CD4-positive, CD25-positive, alpha-beta regulatory T cell (primary cell): ENCODE data around the gene ANKRD35. TPM values are rescaled to one million over a fixed set of nuclear protein-coding genes. Genes with fewer than 3 reads are reported as not detected.
A peak's percentile ranks its signal among the peaks of the same experiment; 100 is the strongest.

Experiments used
- ATAC-seq, 2 donors: fragments of 150-1000 bp; cut with Tn5 transposase; one replicate each; pipeline ENCODE4 v1.10.0; 2021; ENCODE audit warnings: low read depth in 2 of 2, moderate number of reproducible peaks in 2 of 2, moderate library complexity in 1 of 2
- DNase-seq, 3 donors: peaks; one replicate each; pipeline versions ENCODE4 v3.0.0 to v3.0.0-alpha.2; 2012 to 2022; ENCODE audit warnings: mixed read lengths in 1 of 3
- H3K27ac ChIP-seq: one replicate; pipeline ENCODE4 v1.7.0; 2013; ENCODE audit warnings: mild to moderate bottlenecking, low read length; ENCODE audit not compliant: insufficient read depth, poor library complexity, severe bottlenecking
- H3K27me3 ChIP-seq: one replicate; pipeline ENCODE4 v1.7.0; 2013; ENCODE audit warnings: low read length; ENCODE audit not compliant: control insufficient read depth, insufficient read depth
- H3K36me3 ChIP-seq: one replicate; pipeline ENCODE4 v1.7.0; 2013; ENCODE audit warnings: mild to moderate bottlenecking, low read length, moderate library complexity; ENCODE audit not compliant: control insufficient read depth, insufficient read depth
- H3K4me1 ChIP-seq: 2 replicates; pipeline ENCODE4 v1.7.0; 2013; ENCODE audit warnings: mild to moderate bottlenecking, low read length; ENCODE audit not compliant: insufficient read depth, control insufficient read depth, poor library complexity, severe bottlenecking
- H3K4me3 ChIP-seq: one replicate; pipeline ENCODE4 v1.7.0; 2013; ENCODE audit warnings: low read depth, mild to moderate bottlenecking, low read length, moderate library complexity
- H3K9me3 ChIP-seq, 2 experiments: 1 replicate in 1 of 2; 2 replicates in 1 of 2; pipeline ENCODE4 v1.7.0; 2013; ENCODE audit warnings: low read length in 2 of 2, mild to moderate bottlenecking in 1 of 2, moderate library complexity in 1 of 2; ENCODE audit not compliant: control insufficient read depth in 2 of 2
- H3K27ac Mint-ChIP-seq, 3 donors: one replicate each; pipeline ENCODE4 v1.8.0; 2020 to 2022; ENCODE audit warnings: mild to moderate bottlenecking in 3 of 3, mixed read lengths in 3 of 3, moderate library complexity in 2 of 3
- H3K27me3 Mint-ChIP-seq: one replicate; pipeline ENCODE4 v1.8.0; 2022; ENCODE audit warnings: mild to moderate bottlenecking, mixed read lengths
- H3K36me3 Mint-ChIP-seq: one replicate; pipeline ENCODE4 v1.8.0; 2020; ENCODE audit warnings: mixed read lengths
- H3K4me1 Mint-ChIP-seq, 4 donors: one replicate each; pipeline ENCODE4 v1.8.0; 2020 to 2022; ENCODE audit warnings: mixed read lengths in 4 of 4, mild to moderate bottlenecking in 1 of 4
- H3K4me3 Mint-ChIP-seq, 4 donors: one replicate each; pipeline ENCODE4 v1.8.0; 2020 to 2022; ENCODE audit warnings: mild to moderate bottlenecking in 4 of 4, mixed read lengths in 4 of 4, moderate library complexity in 3 of 4
- H3K9me3 Mint-ChIP-seq, 7 donors: one replicate each; pipeline ENCODE4 v1.8.0; 2020 to 2022; ENCODE audit warnings: mixed read lengths in 7 of 7, mild to moderate bottlenecking in 3 of 7, moderate library complexity in 2 of 7
- polyA plus RNA-seq, 4 donors: library from polyadenylated mRNA; unstranded; fragments of 300-500 nt; fragmentation: Illumina TruSeq; gene quantifications; one replicate each; pipeline ENCODE4 v1.2.3, GENCODE V29; 2021
- total RNA-seq: library from RNA; stranded (reverse); gene quantifications from one replicate; pipeline ENCODE4 v1.2.3, GENCODE V29; 2022

ANKRD35 gene
- total and polyA plus RNA-seq, 5 donors from 2014 or later, result 0.17 to 0.45 (median 0.26) TPM

DNA sequence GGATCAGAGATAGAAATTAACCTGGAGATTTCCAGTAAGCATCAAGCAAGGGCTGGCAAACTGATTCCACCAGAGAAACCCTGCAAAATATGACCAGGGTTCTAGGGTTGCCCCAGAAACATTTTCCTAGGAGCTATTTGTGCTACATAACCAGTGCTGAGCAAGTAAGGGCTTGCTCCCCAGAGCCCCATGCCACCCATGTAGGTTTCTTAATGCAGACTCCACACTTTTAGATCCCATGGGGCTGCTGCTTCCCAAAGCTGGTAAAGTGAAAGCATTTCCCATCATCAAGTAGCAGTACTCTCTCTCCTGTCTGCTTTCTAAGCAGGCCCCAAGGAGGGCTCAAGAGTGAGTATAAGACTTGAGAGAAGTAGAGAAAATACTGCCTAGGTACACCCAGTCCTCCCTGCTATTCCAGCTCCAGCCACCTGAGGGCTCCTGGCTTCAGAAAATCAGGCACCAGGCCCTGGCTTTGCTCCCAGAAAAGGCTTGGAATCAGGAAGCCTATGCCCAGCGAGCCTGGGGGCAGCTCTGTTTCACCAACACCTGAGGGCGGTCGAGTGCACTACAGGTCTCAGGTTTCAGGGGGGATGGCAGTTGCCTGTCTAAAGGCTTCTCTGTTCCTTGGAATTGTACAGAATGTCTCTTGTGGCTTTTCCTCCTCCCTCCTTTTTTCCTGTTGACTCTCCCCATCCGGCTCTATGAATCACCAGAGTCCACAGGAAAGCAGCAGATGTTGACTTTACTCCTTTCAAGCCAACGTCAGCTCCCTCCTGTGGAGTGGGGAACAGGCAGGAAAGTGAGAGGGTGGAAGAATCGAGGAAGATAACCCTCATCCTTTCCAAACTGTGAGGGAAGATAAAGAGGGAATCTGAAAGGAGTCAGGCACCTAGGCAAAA, 6.2 kb upstream of the ANKRD35 start:
- H3K4me1 Mint-ChIP-seq, result peaks cover 0 to 1% (median under 1%) of the 10 kb centered on the region in 4 donors
- Histone ChIP-seq H3K4me1 (no peaks in the 10 kb centered on the region), H3K4me3 (no peak overlapping the region), H3K27me3 (no peaks in the 10 kb centered on the region), H3K27ac (no peak overlapping the region), H3K9me3 (no peaks in the 10 kb centered on the region), H3K36me3 (no peaks in the 10 kb centered on the region)
- peaks cover 9% of the 10 kb centered on the region for H3K27me3 Mint-ChIP-seq
- ATAC-seq (peak; percentile 58 to 64), DNase-seq (peak; percentile 23 to 60 (median 42))
- H3K4me3 Mint-ChIP-seq, result no peak overlapping the region
- no peak overlapping the region for H3K27ac Mint-ChIP-seq
- no peaks in the 10 kb centered on the region for H3K9me3 Mint-ChIP-seq
- peaks cover 6% of the 10 kb centered on the region for H3K36me3 Mint-ChIP-seq

- Histone ChIP-seq H3K27ac (no peak overlapping the region), H3K4me1 (peaks cover 5% of the 10 kb centered on the region), H3K36me3 (no peaks in the 10 kb centered on the region), H3K4me3 (no peak overlapping the region), H3K9me3 (no peaks in the 10 kb centered on the region), H3K27me3 (no peaks in the 10 kb centered on the region)
- ATAC-seq, result no peak
- Mint-ChIP-seq H3K9me3 (no peaks in the 10 kb centered on the region), H3K36me3 (no peaks in the 10 kb centered on the region), H3K27ac (no peak overlapping the region), H3K4me1 (peaks cover 0 to 6% (median 4%) of the 10 kb centered on the region in 4 donors), H3K27me3 (peaks cover 15% of the 10 kb centered on the region), H3K4me3 (no peak overlapping the region)
- no peak for DNase-seq
These were observed 5.5 kb upstream of the ANKRD35 start for GRCh38 chr1:145891143-145891542.

GRCh38 chr1:145889722-145890121, 4.1 kb upstream of the ANKRD35 start:
- H3K27me3 Mint-ChIP-seq, result peaks cover 27% of the 10 kb centered on the region
- Histone ChIP-seq H3K9me3 (no peaks in the 10 kb centered on the region), H3K4me1 (peaks cover 11% of the 10 kb centered on the region), H3K4me3 (no peak overlapping the region), H3K36me3 (no peaks in the 10 kb centered on the region), H3K27ac (no peak overlapping the region), H3K27me3 (peaks cover 3% of the 10 kb centered on the region)
- H3K4me1 Mint-ChIP-seq, result peaks cover 0 to 17% (median 11%) of the 10 kb centered on the region in 4 donors
- no peak for DNase-seq
- H3K9me3 Mint-ChIP-seq, result no peaks in the 10 kb centered on the region
- no peaks in the 10 kb centered on the region for H3K36me3 Mint-ChIP-seq
- no peak overlapping the region for H3K27ac Mint-ChIP-seq
- H3K4me3 Mint-ChIP-seq, result no peak overlapping the region
- ATAC-seq, result no peak

DNA sequence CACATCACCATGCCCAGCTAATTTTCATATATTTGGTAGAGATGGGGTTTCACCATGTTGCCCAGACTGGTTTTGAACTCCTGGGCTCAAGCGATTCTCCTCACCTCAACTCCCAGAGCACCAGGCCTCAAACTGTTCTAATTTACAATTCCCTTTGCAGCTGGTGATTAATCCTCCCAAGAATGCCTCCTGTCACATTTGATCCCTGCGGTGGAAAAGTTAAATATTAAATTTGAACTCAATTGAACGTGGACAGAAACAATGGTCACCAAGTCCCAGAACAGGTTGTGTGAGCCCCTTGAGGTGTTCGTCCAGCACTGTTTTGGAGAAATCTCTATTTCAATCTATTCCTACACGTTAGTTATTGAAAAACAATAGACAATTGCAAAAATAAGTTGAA, 2.0 kb upstream of the ANKRD35 start:
- Histone ChIP-seq H3K27me3 (peaks cover 14% of the 10 kb centered on the region), H3K4me1 (peaks cover 11% of the 10 kb centered on the region), H3K27ac (no peak overlapping the region), H3K4me3 (no peak overlapping the region), H3K9me3 (no peaks in the 10 kb centered on the region), H3K36me3 (no peaks in the 10 kb centered on the region)
- ATAC-seq, result no peak
- Mint-ChIP-seq H3K27ac (no peak overlapping the region), H3K9me3 (no peaks in the 10 kb centered on the region), H3K4me1 (peaks cover 0 to 21% (median 11%) of the 10 kb centered on the region in 4 donors), H3K4me3 (peak overlapping the region in 3 of 4 donors; percentile 27 to 89 (median 43)), H3K36me3 (no peaks in the 10 kb centered on the region), H3K27me3 (peaks cover 45% of the 10 kb centered on the region)
- DNase-seq, result no peak

DNA sequence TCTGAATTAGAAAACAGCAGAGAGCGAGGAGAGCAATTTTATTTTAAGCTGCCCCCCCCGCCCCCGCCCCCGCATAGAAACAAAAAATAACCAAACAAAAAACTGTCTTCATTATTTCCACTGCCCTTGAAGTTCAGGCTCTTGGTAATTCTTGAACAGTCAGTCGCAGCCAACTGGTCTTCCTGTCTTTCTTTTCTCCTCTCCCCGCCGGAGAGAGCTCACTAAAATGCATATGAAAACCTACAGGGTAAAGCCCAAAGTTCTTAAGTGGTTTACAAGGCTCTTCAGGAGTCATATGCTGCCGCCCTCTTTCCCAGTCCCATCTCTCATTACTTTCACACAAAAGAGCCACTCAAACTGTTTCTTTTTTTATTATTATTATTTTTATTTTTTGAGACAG, 1.1 kb upstream of the ANKRD35 start:
- ATAC-seq (no peak), DNase-seq (no peak)
- Histone ChIP-seq H3K4me1 (peaks cover 11% of the 10 kb centered on the region), H3K36me3 (no peaks in the 10 kb centered on the region), H3K9me3 (no peaks in the 10 kb centered on the region), H3K27me3 (peaks cover 14% of the 10 kb centered on the region), H3K4me3 (no peak overlapping the region), H3K27ac (no peak overlapping the region)
- peak overlapping the region; percentile 24 to 76 (median 72) for H3K4me3 Mint-ChIP-seq
- H3K9me3 Mint-ChIP-seq, result no peaks in the 10 kb centered on the region
- H3K36me3 Mint-ChIP-seq, result no peaks in the 10 kb centered on the region
- peaks cover 52% of the 10 kb centered on the region for H3K27me3 Mint-ChIP-seq
- peaks cover 0 to 21% (median 11%) of the 10 kb centered on the region in 4 donors for H3K4me1 Mint-ChIP-seq
- no peak overlapping the region for H3K27ac Mint-ChIP-seq

DNA sequence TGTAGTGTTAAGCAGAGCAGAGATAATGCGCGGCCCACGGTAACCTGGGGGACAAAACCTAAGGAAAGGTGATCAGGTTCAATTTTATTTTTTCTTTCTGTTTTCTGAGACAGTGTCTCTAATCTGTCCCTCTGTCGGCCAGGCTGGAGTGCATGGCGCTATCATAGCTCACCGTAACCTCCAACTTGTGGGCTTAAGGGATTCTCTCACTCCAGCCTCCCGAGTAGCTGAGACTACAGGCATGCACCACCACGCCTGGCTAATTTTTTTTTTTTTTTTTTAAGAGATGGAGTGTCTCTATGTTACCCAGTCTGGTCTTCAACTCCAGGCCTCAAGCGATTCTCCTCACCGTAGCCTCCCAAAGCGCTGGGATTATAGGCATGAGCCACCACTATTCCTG, 724 bp upstream of the ANKRD35 start:
- Mint-ChIP-seq H3K9me3 (no peaks in the 10 kb centered on the region), H3K4me1 (peaks cover 0 to 21% (median 11%) of the 10 kb centered on the region in 4 donors), H3K4me3 (peak overlapping the region; percentile 76 to 91 (median 87)), H3K27me3 (peaks cover 57% of the 10 kb centered on the region), H3K36me3 (no peaks in the 10 kb centered on the region), H3K27ac (no peak overlapping the region)
- peak overlapping the region; percentile 54 for H3K4me3 ChIP-seq
- H3K4me1 ChIP-seq, result peaks cover 11% of the 10 kb centered on the region
- no peaks in the 10 kb centered on the region for H3K36me3 ChIP-seq
- no peak overlapping the region for H3K27ac ChIP-seq
- peaks cover 14% of the 10 kb centered on the region for H3K27me3 ChIP-seq
- no peak for DNase-seq
- no peak for ATAC-seq
- H3K9me3 ChIP-seq, result no peaks in the 10 kb centered on the region

GRCh38 chr1:145884675-145885074, 991 bp downstream of the ANKRD35 start:
- Mint-ChIP-seq H3K4me1 (peaks cover 6 to 21% (median 12%) of the 10 kb centered on the region in 4 donors), H3K36me3 (no peaks in the 10 kb centered on the region), H3K4me3 (peak overlapping the region in 3 of 4 donors; percentile 41 to 91 (median 89)), H3K9me3 (no peaks in the 10 kb centered on the region), H3K27ac (no peak overlapping the region), H3K27me3 (peaks cover 62% of the 10 kb centered on the region)
- no peak for DNase-seq
- Histone ChIP-seq H3K36me3 (no peaks in the 10 kb centered on the region), H3K27ac (no peak overlapping the region), H3K4me3 (no peak overlapping the region), H3K4me1 (peaks cover 11% of the 10 kb centered on the region), H3K27me3 (peaks cover 14% of the 10 kb centered on the region), H3K9me3 (no peaks in the 10 kb centered on the region)
- no peak for ATAC-seq
